Nephron (organoid): Measurements from ENCODE around the gene JPT2.
"Not testable (repeated sequence)": the region's sequence is repeated elsewhere in the genome, so short reads cannot be mapped to it uniquely, and the experiment has no call there.

Source experiments
- H3K27ac Mint-ChIP-seq, 3 experiments: 2 replicates each; pipeline ENCODE4 v1.8.0; 2020; ENCODE audit warnings: mixed read lengths in 3 of 3, mild to moderate bottlenecking in 2 of 3, moderate library complexity in 1 of 3
- H3K27me3 Mint-ChIP-seq: 2 replicates; pipeline ENCODE4 v1.8.0; 2021; ENCODE audit warnings: low read depth, mild to moderate bottlenecking, moderate library complexity, mixed read lengths
- H3K36me3 Mint-ChIP-seq: 2 replicates; pipeline ENCODE4 v1.8.0; 2020; ENCODE audit warnings: low read depth, mixed read lengths
- H3K4me1 Mint-ChIP-seq: 2 replicates; pipeline ENCODE4 v1.8.0; 2020; ENCODE audit warnings: mixed read lengths
- H3K4me3 Mint-ChIP-seq, 3 experiments: 2 replicates each; pipeline ENCODE4 v1.8.0; 2020; ENCODE audit warnings: mild to moderate bottlenecking in 3 of 3, mixed read lengths in 3 of 3, moderate library complexity in 2 of 3
- H3K9me3 Mint-ChIP-seq: 2 replicates; pipeline ENCODE4 v1.8.0; 2020; ENCODE audit warnings: mixed read lengths
- TF ChIP-seq, protein P1 (sequence below), 3 experiments: fragments of 200-600 bp; sonication (generic); IDR thresholded peaks; one replicate each; pipeline ENCODE4 v1.5.0; 2021; ENCODE audit warnings: antibody characterized with exemption in 3 of 3; ENCODE audit not compliant: unreplicated experiment in 3 of 3

JPT2 gene

DNA sequence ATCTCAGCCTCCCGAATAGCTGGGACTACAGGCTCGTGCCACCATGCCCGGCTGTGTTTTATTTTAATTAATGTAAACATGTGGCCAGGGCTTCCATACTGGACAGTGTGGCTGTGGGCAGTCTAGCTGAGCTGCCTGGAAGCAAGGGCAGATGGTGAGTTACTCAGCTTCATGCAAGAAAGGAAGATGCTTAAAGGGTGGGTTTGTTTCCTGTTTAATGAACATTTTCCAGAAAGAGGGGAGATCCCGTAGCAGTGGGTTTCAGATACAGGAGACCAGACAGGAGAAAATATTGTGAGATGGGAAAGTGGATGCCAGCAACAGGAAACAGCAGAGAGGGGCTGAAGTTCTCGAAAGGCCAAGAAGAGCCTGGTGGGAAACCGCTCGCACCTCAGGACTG is 35.3 kb downstream of the JPT2 start:
- Mint-ChIP-seq H3K36me3 (no peaks in the 10 kb centered on the region), H3K9me3 (no peaks in the 10 kb centered on the region), H3K27ac (peak overlapping the region in 1 of 3 experiments; percentile 61), H3K27me3 (no peaks in the 10 kb centered on the region), H3K4me3 (no peak overlapping the region), H3K4me1 (peaks cover 15% of the 10 kb centered on the region)
- TF ChIP-seq, protein P1, sequence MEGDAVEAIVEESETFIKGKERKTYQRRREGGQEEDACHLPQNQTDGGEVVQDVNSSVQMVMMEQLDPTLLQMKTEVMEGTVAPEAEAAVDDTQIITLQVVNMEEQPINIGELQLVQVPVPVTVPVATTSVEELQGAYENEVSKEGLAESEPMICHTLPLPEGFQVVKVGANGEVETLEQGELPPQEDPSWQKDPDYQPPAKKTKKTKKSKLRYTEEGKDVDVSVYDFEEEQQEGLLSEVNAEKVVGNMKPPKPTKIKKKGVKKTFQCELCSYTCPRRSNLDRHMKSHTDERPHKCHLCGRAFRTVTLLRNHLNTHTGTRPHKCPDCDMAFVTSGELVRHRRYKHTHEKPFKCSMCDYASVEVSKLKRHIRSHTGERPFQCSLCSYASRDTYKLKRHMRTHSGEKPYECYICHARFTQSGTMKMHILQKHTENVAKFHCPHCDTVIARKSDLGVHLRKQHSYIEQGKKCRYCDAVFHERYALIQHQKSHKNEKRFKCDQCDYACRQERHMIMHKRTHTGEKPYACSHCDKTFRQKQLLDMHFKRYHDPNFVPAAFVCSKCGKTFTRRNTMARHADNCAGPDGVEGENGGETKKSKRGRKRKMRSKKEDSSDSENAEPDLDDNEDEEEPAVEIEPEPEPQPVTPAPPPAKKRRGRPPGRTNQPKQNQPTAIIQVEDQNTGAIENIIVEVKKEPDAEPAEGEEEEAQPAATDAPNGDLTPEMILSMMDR (IDR thresholded peaks at IDR 0.05; ENCODE audit: unreplicated experiment in 3 of 3): no peak

DNA sequence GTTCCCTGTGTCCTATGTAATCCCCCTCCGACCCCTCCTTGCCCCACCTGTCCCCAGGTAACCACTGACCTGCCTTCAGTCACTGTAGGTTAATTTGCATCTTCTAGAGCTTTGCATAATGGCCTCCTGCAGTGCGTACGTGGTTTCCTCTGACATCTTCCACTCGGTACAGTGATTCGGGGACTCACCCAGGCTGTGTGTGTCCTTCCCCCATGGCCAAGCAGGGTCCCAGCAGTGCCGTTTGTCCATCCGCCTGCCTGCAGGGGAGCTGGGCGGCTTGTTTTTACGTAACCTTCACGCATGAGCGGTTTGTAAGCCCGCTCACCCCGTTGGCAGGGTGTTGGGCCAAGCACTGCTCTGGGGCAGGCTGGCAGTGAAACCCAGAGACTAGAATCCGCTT is 35.9 kb downstream of the JPT2 start:
- H3K27me3 Mint-ChIP-seq: no peaks in the 10 kb centered on the region
- H3K4me3 Mint-ChIP-seq: no peak overlapping the region
- TF ChIP-seq, protein P1 (IDR thresholded peaks at IDR 0.05; ENCODE audit: unreplicated experiment in 3 of 3): no peak
- no peaks in the 10 kb centered on the region for H3K36me3 Mint-ChIP-seq
- H3K4me1 Mint-ChIP-seq: peaks cover 10% of the 10 kb centered on the region
- peak overlapping the region in 1 of 3 experiments; percentile 61 for H3K27ac Mint-ChIP-seq
- no peaks in the 10 kb centered on the region for H3K9me3 Mint-ChIP-seq

DNA sequence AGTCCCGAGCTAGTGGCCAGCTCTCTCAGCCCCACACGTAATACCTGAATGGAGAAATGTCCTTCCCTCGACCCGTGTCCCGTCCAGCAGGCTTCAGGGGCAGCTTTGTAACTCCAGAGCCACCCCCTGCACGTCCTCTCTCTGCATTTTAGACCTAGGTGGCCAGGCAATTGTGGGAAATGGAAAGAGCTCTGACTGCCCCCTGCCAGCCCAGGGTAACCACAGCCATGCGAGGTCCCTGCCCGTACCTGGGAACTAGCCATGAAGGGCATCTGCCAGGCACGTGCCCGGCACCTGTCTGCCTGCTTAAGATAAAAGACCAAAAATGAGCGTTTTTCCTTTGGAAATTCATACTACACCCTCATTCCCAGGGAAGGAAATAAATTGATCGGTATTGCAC is 37.1 kb downstream of the JPT2 start:
- TF ChIP-seq, protein P1 (IDR thresholded peaks at IDR 0.05; ENCODE audit: unreplicated experiment in 3 of 3): no peak
- no peaks in the 10 kb centered on the region for H3K9me3 Mint-ChIP-seq
- no peaks in the 10 kb centered on the region for H3K4me1 Mint-ChIP-seq
- no peak overlapping the region for H3K27ac Mint-ChIP-seq
- no peaks in the 10 kb centered on the region for H3K27me3 Mint-ChIP-seq
- H3K4me3 Mint-ChIP-seq: no peak overlapping the region
- peaks cover under 1% of the 10 kb centered on the region for H3K36me3 Mint-ChIP-seq

DNA sequence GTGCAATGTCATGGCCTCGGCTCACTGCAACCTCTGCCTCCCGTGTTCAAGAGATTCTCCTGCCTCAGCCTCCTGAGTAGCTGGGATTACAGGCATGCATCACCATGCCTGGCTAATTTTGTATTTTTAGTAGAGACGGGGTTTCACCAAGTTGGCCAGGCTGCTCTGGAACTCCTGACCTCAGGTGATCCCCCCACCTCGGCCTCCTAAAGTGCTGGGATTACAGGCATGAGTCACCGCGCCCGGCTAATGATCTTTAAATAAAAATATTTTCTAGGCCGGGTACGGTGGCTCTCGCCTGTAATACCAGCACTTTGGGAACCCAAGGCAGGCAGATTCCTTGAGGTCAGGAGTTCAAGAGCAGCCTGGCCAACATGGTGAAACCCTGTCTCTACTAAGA is 40.2 kb downstream of the JPT2 start:
- H3K4me3 Mint-ChIP-seq, H3K9me3 Mint-ChIP-seq, H3K4me1 Mint-ChIP-seq, H3K27me3 Mint-ChIP-seq, H3K36me3 Mint-ChIP-seq, H3K27ac Mint-ChIP-seq: not testable (repeated sequence)

DNA sequence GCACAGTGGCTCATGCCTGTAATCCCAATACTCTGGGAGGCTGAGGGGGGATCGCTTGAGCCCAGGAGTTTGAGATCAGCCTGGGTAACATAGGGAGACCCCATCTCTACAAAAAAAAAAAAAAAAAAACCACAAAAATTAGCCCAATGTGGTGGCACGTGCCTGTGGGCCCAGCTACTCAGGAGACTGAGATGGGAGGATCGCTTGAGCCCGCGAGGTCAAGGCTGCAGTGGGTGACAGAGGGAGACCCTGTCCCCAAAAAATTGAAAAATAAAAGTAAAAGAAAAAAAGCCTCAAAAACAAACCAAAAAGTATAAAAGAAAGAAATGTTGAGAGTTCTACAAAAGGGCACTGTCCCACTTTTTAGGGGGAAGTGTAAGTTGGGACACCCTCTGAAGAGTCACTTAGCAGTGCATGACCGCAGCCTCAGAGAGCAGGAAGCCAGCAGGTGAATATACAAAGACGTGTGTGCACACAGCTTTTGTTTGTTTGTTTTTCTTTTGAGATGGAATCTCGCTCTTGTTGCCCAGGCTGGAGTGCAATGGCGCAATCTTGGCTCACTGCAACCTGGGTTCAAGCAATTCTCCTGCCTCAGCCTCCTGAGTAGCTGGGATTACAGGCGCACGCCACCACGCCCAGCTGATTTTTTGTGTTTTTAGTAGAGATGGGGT is 41.6 kb downstream of the JPT2 start:
- H3K9me3 Mint-ChIP-seq, H3K27me3 Mint-ChIP-seq, H3K4me3 Mint-ChIP-seq, H3K36me3 Mint-ChIP-seq, H3K27ac Mint-ChIP-seq: not testable (repeated sequence)
- peaks cover 11% of the 10 kb centered on the region for H3K4me1 Mint-ChIP-seq

DNA sequence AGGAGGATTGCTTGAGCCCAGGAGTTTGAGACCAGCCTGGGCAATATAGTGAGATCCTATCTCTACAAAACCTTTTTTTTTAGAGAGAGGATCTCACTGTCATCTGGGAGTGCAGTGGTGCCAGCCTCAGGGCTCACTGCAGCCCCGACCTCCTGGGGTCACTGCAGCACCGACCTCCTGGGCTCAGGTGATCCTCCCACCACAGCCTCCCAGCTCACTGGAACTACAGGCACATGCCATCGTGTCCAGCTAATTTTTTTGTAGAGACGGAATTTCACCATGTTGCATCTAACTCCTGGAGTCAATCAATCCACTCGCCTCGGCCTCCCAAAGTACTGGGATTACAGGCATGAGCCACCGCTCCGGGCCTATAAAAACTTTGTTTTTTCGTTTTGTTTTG is 43.3 kb downstream of the JPT2 start:
- Mint-ChIP-seq H3K4me1 (peaks cover 11% of the 10 kb centered on the region), H3K27ac (no peak overlapping the region)

More for the DNA sequence above, 43.3 kb downstream of the JPT2 start:
- H3K36me3 Mint-ChIP-seq: peaks cover 4% of the 10 kb centered on the region
- TF ChIP-seq, protein P1 (IDR thresholded peaks at IDR 0.05; ENCODE audit: unreplicated experiment in 3 of 3): no peak
- no peaks in the 10 kb centered on the region for H3K9me3 Mint-ChIP-seq
- H3K27me3 Mint-ChIP-seq: no peaks in the 10 kb centered on the region
- no peak overlapping the region for H3K4me3 Mint-ChIP-seq
